ENCODE measurements around the gene SHANK1.

Gene SHANK1

DNA sequence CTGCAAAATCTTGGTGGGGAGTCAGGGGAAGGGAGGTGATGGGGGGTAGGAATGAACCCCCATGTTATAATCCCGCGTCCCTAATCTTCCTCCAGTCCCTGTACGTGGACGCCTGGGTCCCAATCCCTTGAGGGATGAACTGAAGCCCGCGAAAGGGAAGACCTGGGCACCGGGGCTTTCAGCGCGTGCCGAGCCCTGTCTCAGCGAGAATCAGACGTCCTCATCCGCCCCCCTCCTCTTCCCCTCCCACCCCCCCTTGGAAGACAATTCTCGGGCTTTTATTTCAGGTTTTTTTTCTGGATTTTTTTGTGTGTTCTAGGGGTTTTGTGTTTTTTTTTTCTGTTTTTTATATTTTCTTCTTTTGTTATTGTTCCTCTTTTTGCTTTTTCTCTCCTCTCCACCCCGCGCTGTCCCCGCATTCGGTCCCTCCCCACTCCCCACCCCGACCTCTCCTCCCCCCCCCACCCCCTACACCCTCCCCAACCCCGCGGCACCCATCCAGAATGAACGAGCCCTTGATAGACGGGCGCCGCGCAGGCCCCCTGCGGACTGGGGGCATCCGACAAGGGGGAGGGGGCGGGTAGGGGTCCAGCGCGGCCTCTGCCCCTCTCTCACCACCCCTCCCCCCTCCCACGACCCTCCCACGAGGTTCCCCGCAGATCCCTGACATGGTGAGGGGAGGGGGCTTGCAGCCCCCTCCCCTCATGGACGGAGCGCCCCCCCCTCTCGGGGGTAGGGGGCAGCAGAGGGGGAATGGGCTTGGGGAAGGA, 60.1 kb downstream of the SHANK1 start:
- no peak for DNase-seq (ENCODE audit: low read depth, low spot score)

GRCh38 chr19:50658441-50659317, 60.9 kb downstream of the SHANK1 start:
- no peak for DNase-seq (ENCODE audit: low read depth, low spot score)

DNA sequence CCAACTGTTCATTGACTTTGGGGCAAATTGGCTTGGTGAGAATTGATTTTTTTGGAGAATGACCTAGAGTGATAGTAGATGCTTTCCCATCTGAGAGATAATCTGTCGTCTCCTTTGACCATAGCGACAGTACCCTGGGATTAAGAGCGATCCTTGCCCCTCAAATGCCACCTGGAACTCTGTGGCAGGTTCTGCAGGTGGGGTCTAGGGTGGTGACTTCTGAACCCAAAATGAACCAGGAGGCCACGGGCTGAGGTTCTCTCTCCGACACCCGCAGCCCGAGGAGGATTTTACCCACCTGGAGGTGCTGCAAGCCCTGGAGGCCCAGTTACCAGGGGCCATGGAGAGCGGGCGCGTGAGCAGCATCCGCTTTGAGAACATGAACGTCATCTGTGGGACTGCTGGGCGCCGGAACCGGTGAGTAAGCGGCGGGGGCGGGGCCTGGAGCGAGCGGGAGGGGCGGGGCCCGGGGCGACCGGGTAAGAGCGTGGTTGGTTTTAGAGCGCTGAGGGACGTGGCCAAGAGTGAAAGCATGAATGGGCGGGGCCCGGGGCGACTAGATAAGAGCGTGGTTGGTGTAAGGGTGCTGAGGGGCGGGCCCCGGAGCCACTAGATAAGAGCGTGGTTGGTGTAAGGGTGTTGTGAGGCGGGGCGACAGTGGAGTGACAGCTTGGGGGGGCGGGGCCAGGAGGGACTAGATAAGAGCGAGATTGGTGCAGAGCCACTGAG, 61.7 kb downstream of the SHANK1 start:
- DNase-seq (ENCODE audit: low read depth, low spot score), result peak; percentile 43

GRCh38 chr19:50657222-50657669, 62.4 kb downstream of the SHANK1 start:
- no peak for DNase-seq (ENCODE audit: low read depth, low spot score)

- DNase-seq (ENCODE audit: low read depth, low spot score), result no peak
Measured at GRCh38 chr19:50654882-50655281, 64.7 kb downstream of the SHANK1 start.

GRCh38 chr19:50652722-50653121, 66.9 kb downstream of the SHANK1 start:
- DNase-seq (ENCODE audit: low read depth, low spot score), result no peak

DNA sequence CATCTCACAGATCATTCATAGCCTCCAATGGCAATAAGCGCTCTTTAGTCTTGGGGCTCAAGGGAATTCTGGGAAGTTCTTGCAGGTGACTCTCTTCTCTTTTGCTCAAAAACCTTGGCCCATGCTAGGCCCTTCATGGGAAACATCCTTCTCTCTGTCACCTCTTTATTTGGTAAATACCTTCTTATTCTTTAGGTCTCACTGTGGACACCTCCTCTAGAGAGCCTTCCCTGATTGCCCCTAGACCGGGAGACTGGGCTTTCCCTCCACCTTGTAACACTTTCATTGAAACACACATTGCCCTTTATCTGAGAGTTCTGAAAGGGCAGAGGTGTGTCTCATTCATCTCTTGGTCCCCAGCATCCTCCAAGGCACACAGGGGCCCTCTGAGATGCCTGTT, 68.4 kb downstream of the SHANK1 start:
- no peak for DNase-seq (ENCODE audit: low read depth, low spot score)

GRCh38 chr19:50649433-50650391, 69.9 kb downstream of the SHANK1 start, which contains the start of gene C19orf81:
C19orf81 (plus strand) TSS chr19:50649445; CDS start chr19:50649445, 0 bp downstream.
- no peak for DNase-seq (ENCODE audit: low read depth, low spot score)

DNA sequence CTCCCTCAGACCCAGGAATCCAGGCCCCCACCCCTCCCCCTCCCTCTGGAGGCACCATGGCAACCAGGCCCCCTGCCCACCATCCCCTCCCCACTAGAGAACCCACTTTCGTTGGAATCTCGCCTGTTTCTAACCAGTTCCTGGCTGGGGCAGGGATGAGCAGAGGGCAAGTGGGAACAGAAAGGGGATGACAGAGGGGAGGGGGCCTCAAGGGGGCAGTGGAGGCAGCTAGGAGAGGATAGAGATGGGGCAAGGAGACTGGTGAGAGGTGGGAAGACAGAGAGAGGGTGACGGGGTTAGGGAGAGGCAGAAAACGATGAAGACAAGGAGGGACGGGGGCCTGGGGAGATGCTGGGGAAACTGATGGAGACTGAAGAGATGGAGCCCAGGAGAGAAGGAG, 70.9 kb downstream of the SHANK1 start:
- DNase-seq (ENCODE audit: low read depth, low spot score), result no peak

- no peak for DNase-seq (ENCODE audit: low read depth, low spot score)
Measured at GRCh38 chr19:50647879-50648615, 71.6 kb downstream of the SHANK1 start.

DNA sequence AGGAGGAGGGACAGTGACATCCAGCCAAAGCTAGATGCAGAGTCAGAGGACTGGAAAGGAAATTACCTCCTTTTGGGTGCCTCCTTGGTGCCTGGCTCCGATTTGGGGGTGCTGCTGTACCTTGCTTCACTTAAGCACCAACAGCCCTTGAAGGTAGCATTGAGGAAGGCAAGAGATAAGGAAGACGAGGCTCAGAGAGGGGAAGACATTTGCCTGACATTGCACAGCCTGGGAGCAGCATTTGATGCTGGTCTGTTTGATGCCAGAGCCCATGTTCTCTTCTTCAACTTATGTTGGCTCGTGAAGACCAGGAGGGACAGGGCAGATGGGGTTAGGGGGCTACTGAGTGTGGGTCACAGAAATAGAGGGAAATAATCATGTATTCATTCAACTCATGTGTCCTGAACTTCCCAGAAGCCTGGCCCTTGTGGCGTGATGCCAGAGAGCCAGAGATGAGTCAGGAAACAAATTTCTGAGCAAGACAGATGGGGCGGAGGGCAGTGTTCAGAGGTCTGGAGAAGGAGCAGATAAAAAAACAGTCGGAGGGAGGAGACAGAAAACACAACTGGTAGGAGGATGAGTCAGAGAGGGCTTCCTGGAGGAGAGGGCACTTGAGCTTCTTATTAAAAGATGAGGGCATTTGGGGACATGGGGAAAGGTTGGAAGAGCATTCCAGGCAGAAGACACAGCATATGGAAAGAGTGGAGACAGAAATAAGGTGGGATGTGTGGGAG, 73.4 kb downstream of the SHANK1 start:
- no peak for DNase-seq (ENCODE audit: low read depth, low spot score)

DNA sequence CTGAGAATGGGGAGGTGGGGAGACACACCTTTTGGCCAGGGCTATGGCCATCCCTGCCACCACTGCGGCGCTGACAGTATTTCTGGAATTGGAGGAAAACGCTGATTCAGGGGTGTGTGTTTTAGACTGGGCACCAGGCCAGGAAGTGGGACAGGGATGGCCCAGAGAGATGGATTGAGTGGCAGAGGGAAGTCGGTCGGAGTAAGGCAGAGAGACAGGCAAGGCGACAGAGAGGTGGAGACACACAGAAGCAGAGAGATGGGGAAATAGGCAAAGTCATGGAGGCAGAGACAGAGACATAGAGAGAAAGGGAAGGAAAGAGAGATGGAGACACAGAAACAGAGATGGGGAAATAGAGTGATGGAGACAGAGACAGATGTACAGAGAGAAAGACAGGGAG, 74.5 kb downstream of the SHANK1 start:
- no peak for DNase-seq (ENCODE audit: low read depth, low spot score)

GRCh38 chr19:50644315-50644915, 75.2 kb downstream of the SHANK1 start:
- DNase-seq (ENCODE audit: low read depth, low spot score), result no peak

DNA sequence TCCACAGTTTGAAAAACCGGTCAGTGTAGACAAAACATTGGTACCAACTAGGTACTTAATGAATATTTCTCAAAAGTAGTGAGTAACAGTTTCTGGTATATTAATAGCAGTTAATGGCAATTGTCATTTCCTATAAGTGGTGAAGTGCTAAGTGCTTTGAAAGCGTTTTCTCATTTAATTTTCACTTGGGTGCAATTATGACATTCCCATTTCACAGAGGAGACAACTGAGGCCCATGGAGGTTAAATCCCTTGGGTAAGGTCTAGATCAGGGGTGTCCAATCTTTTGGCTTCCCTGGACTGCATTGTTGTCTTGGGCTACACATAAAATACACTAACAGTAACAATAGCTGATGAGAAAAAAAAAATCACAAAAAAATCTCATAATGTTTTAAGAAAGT, 79.2 kb downstream of the SHANK1 start:
- DNase-seq (ENCODE audit: low read depth, low spot score), result no peak

DNA sequence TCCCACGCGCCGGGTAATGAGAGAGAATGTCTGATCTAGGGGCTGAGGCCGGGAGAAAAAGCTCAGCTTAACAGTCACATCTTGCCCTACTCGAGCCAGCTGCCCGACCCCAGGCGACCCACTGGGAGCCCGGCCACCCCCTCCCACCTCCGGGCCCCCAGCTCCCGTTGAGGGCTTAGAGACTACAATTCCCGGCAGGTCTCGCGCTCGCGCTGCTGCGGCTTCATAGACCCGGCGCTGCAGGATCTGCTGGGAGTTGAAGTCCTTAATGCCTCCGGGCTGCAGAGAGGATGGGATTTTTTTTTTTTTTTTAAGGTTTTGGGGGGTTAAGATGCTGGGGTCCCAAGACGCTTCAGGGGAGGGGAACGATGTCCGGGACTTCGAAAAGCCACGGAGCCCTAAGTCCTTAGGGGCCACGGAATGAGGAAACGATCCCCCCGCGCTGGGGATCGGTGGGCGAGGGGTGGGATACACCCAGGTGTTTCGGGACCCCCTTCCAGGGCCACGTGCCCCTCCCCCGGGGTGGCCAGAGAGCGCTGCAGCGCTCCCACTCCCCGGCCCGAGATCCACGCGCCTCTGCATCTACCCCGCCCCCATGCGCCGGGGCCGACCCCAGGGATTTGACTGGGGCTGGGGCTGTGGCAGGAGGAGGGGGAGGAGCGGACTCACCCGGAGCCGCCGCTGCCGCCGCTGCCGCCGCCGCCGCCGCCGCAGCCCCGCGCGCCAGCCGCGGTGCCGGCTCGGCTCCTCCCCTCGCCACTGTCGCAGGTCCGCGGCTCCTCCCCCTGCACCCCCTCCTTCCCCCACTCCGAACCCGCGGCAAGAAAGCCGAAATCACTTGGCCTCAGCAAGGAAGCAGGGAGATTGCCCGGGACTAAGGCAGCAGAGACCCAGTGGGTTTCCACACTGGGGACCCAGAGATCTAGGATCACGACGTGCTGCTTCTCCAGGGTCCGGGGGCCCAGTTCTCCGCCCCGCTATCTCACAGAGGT, 80.2 kb downstream of the SHANK1 start, which contains the start of gene SYT3:
Gene SYT3, minus strand, starts transcription at position 761 of the 992 bp plus-strand sequence. CDS start 2,470 bp downstream, outside the sequence.
- no peak for DNase-seq (ENCODE audit: low read depth, low spot score)

DNA sequence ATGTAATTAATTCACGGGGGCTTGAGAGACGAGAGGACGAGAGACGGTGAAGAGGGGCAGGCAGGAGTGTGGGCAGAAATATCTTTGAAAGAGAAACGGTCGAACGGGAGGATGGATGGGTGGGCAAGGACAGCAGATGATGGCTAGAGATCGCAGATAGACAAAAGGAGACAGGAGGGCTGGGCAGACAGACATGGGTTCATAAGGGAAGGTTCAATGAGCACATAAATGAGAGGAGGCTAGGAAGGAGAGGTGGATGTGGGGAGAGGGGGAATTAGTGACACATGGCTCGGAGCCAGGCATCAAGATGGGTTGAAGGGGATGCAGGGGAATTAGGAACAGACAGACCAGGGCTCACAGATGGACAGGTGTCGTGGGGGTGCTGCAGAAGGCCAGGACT, 81.0 kb downstream of the SHANK1 start:
- no peak for DNase-seq (ENCODE audit: low read depth, low spot score)

DNA sequence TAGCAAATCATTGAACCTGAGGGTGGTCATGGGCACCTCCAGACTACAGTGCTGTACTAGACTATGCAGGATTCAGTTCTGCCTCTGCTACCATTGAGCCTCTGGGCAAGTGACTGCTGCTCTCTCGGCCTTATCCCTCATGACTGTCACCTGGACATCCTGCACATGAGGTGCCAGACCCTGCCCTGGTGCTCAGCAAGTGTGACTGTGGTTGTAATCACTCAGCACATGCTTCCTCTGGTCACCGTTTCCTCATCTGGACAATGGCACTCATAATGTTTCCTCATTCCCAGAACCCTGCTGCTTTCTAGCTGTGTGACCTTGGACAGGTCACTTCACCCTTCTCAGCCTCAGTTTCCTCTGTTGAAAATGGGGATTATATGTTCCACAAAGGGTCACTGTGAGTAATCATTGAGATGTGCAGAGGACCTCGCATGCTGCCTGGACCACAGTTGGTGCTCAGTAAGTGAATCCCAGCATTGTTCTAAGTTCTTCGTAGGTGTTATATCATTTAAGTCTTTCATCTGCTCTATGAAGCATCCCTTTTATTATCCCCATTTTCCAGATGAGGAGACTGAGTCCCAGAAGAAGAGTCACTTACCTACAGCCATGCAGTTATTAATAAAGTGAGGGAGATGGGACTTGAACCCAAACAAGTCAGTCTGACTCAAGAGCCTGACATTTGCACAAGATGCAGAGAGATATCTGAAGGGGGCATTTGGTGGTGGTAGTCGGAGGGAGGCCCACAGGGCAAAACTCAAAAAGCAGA, 83.1 kb downstream of the SHANK1 start:
- no peak for DNase-seq (ENCODE audit: low read depth, low spot score)
